GM08714 (cell line): ENCODE measurements around the gene GCNT3.

Source experiments
- H3K4me3 ChIP-seq: fragments of 200-500 bp; sonication (Bioruptor generic); 2 replicates; pipeline ENCODE4 v1.5.1; 2014; ENCODE audit warnings: mild to moderate bottlenecking, low read length, inconsistent platforms
- ZNF274 ChIP-seq: IDR thresholded peaks from 2 replicates; pipeline ENCODE4 v1.6.1; 2012; ENCODE audit warnings: mild to moderate bottlenecking, low read depth, low read length

The GCNT3 gene

DNA sequence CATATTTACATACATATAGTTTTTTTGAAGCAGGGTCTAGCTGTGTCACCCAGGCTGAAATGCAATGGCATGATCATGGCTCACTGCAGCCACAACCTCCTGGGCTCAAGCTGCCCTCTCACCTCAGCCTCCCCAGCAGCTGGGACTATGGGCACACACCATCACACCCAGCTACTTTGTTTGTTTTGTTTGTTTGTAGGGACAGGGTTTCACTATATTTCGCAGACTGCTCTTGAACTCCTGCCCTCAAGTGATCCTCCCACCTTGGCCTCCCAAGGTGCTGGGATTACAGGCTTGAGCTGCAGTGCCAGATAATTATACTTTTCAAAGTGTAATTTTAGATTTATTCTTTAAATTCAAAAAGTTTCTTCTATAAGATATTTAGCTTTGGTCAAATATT, 35.5 kb downstream of the GCNT3 start:
- no peak for TF ChIP-seq ZNF274
- no peak overlapping the region for H3K4me3 ChIP-seq

DNA sequence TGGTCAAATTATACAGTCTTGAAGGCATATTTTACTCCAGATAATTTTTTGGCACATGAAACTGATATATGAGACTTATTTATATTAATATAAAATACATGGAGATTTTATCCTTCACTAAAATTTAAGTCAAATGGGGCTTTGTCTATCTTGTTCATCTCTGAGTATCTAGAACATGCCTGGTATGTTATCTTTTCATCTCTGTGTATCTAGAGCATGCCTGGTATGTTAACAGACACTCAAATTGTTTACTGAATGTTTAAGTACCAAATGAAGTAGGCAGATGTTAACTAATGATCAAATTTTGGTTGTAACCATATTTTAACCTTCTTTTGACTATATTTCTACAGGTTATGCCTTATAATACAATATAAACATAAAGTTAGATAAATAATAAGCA, 38.0 kb downstream of the GCNT3 start:
- no peak for TF ChIP-seq ZNF274
- H3K4me3 ChIP-seq, result no peak overlapping the region

DNA sequence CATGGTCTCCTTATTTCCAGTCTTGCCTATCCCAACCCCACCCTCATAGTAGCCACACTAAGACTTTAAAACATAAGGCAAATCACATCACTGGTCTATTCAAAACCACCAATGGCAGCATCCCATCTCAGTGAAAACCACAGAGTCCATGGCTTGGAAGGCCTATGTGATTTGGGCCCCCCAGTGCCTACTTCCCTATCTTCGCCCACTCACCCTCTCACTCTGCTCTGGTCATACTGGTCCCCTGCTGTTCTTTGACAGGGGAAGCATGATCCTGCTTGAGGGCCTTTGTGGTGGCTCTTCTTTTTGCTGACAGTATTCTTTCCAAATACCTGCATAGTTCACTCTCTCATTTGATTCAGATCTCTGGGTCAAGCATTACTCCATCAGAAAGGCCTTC, 42.5 kb downstream of the GCNT3 start:
- no peak overlapping the region for H3K4me3 ChIP-seq
- TF ChIP-seq ZNF274, result no peak

DNA sequence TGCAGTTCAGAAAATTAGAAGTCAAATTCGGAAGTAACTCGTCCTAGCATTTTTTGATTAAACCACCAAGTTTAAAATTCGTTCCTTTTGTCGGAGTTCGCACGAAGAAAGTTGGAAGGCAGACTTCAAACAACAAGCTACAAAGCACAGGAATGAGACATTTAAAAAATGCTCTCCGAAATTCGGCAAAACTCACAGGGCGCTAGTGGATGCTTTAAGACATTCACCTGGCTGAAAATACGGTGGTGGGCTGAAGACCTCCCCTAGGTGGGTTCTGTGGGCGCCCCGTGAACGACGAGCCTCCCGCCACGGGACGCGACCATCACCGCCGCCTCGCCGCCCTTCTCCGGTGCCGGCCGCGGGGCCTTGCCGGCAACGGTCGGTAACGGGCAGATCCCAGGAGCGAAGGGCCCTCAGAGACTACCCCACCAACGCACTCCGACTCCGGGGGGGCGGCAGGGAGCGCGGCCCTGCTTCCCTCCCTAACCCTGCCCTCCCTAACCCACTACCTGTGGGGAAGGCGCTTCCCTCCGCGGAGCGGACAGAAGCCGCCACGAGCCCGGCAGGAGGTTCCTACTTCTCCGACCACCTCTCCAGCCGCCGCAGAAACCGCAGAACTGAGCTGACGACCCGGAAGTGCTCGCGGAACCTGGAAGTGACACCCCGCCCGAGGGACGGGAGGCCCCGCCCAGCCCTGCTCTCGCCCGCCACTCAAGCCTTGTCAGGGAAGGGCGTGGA, 45.5 kb downstream of the GCNT3 start, which contains the start of gene GTF2A2:
GTF2A2 (minus strand) TSS at position 619 of the 738 bp plus-strand sequence. CDS start 5,238 bp downstream, outside the sequence.
- TF ChIP-seq ZNF274, result no peak
- peak within 1 kb of the TSS; percentile 92 for H3K4me3 ChIP-seq

DNA sequence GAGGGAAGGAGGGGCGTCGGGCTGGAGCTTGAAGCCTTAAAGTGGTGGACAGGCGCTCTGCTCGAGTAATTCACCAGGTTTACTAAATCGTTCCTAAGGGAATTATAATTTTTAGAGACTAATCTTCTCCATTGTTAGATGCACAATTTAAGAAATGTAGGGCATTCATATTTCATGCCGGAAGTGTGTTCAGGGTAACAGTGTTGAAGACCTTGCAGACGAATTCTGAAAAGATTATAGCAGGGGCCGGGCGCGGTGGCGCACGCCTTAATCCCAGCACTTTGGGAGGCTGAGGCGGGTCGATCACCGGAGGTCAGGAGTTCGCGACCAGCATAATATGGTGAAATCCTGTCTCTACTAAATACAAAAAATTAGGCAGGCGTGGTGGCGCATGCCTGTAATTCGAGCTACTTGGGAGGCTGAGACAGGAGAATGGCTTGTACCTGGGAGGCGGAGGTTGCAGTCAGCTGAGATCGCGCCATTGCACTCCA, 46.1 kb downstream of the GCNT3 start:
- no peak for TF ChIP-seq ZNF274
- H3K4me3 ChIP-seq, result peak overlapping the region; percentile 35; the same call in 1 of the 2 replicates

DNA sequence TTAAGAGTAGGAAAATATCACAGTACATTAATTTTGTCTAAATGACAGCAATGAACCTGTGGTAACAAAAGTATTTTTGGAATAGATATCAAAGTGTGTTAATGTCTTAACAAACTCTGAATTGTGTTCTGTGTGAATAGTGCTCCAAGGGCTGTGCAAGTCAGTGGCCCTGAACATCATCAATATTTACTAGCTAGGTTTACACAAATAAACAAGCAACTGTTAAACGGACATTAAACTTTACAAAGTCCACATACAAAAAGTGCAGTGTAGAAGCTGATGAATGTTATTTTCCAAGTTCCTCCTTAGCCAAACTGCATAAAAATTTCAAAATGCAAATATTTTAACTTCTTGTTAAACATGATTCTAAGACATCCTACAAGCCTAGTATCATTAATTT, 47.8 kb downstream of the GCNT3 start:
- H3K4me3 ChIP-seq, result no peak overlapping the region
- TF ChIP-seq ZNF274, result no peak

DNA sequence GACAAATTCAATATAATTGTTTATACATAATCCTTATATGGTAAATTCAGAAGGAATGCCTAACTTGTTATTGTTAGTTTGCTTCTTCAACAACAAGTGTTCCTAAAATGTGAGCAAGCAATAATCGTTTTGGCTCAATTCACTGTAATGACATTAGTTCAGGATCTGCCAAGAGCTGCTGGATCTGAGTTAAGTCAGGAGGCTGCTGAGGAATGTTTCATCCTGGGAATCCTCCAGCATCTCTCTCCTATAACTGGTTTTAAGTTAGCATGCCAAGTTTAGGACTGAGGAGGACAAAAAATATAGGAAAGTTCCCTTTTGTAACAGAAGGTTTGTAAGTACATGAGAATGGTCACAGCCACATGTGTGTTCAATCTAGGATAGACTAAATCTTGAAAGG, 50.7 kb downstream of the GCNT3 start:
- H3K4me3 ChIP-seq, result no peak overlapping the region
- TF ChIP-seq ZNF274, result no peak

DNA sequence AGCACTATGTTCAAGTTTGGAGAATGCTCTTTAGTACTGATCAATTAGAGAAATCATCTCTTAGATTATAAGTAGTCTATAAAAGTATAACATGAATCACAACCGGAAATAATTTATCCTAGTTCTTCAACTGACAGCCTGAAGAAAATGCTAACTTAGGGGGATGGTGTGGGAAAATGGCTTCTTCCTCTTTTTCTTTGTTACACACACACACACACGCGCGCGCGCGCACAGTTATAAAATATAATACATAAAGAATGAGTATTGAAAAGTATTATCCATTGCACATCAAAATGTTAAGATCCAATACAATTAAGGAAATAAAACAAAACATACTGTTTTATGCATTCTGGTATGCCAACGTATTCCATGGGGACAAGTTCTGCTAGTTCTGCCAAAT, 57.0 kb downstream of the GCNT3 start:
- TF ChIP-seq ZNF274, result no peak
- H3K4me3 ChIP-seq, result no peak overlapping the region
